Dedifferentiated amniotic fluid mesenchymal stem cell (primary cell): Measurements from ENCODE around the gene COL1A1.

Experiments
- DNase-seq: peaks from one replicate; pipeline ENCODE4 v3.0.0-alpha.2; 2016; ENCODE audit errors: extremely low spot score

The COL1A1 gene

DNA sequence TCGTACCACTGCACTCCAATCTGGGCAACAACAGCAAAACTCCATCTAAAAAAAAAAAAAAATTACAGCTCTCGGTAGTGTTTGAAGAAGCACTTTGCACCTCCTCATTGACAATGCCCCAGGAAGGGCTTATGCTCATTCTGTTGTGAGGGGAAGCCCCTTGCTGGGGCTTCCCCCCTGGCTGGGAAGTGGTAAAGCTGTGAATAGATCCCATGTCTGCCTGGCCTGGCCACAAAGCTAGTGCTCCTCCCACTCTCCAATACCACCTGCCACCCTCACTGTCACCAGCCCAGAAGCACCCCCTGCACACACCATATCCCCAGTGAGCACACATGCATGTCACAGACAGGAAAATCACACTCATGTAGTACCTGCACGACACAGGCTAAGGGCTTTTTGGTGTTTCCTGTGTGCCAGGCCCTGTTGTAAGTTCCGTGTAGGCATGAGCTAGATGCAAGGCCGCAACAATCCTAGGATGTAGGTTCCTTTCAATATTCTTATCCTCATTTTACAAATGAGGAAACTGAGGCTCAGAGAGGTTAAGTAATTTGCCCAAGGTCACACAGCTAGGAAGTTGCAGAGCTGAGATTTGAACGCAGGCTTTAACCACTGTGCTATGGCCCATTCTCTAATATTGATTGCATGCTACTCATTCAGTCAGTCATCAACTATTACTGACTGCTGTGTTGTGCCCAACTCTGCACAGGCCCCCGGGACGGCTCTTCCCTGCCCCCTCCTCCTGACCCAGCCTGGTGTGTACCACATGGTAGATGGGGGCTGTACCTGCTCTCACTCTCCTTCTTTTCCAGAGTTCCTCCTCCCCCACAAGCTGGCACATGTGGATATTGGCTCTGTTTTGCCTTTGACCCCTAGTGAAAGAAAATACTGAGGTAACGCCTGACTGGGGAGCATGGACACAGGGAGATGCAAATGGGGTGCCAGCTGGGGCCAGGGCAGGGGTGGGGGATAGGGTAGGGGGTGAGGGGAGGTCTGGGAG lies 11.9 kb upstream of the COL1A1 start:
- peak; percentile 11 for DNase-seq

DNA sequence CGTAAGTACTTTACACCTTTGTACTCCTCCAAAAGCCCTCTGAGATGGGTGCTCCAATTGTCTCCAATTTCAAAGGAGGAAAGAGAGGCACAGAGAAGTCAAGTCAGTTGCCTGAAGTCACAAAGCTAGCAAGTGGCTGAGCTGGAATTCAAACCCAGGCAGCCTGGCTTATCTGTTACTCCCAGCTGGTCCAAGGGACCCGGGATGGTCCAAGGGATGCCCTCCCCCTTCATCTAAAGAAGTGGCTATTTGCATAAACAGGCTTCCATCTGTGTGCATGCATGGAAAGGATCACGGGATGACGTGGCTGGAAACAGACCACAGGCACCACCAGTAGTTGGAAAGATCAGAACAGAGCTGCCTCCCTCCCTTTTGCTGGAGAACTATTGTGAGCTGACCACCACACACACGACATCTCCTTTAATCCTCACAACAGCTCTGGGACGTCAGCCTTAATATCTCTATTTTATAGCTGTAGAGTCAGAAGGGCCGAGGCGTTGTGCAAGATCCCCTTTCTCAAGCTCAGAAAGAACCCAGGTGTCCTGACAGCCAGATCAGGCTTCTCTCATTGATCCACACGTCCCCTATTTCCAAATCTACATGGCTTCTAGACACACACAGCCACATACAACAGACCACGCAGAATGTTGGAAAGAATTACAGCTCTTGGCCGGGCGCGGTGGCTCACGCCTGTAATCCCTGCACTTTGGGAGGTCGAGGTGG lies 10.9 kb upstream of the COL1A1 start:
- peak; percentile 15 for DNase-seq

DNA sequence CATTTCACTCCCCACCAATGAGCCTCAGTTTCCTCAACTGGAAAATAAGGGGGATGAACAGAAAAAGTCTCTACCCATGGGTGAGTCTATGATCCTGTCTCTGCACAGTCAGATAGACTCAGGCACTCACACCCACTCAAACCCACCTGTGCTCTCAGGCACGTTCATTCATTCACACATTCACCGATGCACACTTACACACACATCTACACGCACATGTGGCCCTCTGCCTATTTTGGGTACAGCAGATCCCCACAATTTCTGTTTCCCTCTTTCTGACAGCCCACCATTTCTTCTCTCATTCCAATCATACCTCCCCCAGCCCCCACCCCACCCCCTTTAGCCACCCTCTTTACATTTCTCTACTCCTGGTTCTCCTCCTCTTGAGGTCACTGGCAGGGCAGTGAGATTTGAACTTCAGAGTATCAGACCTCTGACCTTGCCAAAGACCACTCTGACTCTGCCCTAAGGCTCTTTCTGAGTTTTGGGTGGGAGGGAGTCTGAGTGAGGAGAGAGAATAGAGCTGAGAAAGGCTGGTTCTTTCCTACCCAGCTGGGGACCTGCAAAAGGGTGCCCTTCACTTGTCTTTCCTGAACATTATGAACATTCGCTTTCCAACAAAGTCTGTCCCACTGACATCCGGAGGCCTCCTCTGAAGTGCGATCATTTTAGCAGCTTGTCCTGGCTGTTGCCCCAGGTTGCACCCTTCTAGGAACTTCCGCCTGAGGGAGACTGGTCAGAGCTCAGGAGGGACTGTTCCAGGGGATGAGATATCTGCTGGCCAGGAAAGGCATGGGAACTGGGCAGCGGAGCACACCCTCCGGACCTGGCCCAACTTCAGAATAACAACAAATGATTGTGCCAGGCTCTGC lies 10.1 kb upstream of the COL1A1 start:
- peak; percentile 13 for DNase-seq

DNA sequence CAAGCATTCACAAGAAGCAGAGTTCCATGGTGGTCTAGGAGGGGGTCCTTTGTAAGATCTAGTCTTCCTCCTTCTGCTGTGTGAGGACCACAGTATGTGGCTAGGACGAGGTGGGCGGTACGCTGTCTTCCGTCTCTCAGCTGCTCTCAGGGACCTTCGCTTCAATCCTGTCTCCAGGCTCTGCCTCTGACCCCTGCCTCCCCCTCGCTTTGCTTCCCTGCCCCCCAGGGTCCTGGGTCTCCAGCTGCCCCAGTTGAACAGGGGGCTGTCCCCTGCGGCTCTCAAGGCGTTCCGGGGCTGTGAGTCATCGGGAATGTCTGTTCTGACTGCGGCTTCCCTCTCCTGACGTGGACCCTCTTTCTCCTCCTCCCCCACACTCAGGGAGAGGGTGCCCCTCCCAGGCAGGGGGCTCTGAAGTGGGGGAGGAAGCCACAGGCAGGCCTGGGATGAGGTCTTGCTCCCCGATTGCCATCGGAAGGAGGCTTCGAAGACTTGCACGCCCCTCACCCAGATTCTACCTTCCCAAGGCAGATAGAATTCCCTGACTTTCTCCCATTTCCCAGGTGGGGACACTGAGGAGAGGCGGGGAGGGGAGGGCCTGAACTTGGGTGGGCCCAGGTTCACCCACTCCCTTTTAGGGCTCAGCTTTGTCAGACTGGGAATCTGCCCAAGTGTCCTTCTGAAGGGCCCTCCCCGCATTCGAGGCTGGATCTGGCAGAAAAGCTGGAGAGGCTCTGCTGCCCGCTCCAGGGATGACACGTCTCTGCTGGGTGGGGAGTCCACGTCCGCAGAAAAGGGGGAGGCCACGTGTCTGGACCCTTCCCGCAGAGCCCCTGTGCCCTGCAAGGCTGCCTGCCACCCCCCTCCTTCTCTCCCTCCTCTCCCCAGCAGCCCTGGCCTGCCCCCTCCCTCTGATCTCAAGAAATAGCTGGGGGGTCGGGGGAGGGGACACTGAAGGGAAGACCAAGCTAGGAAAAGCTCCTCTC lies 9.1 kb upstream of the COL1A1 start:
- peak; percentile 93 for DNase-seq

DNA sequence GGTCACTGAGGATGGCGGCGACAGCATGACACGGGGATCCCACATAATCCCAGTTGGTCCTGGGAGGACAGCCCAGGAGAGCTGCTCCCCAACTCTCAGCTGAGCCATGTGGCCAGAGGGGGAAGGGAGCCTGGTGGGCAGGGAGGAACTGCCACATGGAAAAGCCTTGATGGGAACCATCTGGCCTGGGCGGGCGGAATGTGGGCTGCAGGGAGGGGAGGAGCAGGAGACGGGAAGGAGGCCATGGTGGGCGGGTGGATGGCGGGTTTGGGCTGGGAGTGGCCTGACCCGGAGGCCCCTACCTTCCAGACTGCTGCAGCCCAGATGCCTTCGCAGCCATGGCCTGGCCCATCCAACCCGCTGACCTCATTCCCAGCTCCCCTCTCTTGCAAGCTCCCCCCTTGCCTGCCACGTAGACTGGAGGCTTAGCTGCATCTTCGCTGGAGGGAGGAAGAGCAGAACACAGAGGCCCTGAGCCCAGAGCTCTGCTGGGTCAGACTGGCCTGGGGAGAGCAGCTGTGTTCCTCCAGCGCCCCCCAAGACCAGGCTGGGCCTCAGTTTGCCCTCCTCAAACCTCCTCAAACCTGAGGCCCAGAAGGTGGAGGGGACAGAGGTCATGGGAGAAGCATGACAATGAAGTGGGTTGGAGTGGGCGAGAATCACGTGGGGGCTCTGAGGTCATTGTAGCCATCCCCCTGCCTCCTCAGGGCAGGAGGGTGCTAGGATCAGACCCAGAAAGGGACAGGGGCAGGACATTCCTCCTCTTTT lies 8.2 kb upstream of the COL1A1 start:
- peak; percentile 98 for DNase-seq

DNA sequence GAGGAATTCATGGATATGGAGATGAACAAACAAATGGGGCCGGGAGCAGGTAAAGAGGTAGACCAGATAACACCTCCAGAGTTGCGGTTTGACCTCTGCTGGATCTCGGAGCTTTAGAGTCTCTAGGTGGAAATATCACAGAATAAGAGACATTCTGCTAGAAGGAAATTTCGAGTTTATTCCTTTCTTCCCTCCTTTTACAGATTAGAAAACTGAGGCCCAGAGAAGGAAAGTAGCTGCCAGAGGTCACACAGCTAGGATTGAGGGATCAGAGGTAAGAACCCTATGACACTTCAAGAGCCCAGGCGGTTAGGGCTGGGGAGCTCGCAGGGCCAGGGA lies 7.7 kb upstream of the COL1A1 start:
- DNase-seq, result no peak

DNA sequence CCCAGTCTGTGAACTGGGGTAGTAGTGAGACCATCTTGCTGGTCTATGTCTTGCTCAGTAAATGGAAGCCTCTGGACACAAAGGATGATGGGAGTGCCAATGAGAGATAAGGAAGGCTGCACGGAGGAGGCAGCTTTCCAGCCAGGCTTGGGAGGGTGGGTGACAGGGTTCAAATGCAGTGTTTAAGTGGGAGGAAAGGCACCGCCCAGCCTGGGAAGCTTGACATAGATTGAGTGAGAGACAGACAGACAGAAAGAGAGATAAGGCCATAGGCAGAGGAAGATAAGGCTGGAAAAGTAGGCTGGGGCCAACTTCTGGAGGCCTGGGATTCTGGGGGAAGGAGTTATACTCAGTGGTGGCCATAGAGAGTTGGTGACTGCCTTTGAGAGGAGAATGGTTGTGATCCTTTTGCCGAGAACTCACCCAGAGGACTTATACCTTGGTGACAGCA lies 7.2 kb upstream of the COL1A1 start:
- DNase-seq, result no peak

DNA sequence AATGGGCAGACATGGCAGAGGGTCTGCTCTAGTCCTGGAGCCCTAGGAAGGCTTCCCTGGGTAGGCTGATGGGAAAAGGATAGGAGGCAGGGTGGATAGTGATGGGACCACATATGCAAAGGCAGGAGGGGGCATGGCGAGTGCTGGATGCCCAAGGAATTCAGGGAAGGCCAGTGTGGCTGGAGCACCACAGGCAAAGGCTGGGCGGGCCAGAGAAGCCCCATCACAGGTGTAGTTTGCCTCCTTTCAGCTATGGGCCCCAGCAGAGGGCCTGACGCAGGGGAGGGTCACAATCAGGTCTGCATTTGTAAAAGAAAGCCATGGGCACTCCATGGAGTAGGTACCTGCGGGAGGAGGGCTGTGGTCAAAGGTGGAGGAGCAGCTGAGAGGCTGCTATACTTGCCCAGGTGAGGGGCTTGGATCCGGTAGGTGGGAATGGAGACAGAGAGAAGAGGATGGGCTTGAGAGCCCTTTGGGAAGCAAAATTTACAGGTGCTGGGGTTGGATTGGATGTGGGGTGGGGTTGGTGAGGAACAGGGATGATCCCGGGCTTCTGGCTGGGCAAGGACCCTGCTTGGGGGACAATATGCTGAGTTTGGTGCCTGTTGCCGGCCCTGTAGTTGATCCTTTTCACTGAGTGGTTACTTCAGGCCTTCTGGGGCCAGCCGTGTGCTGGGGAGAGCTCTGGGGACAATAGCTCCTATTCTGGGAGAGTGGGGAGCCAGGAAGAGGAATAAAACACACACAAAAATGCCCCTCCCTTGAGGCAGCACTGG lies 6.5 kb upstream of the COL1A1 start:
- DNase-seq, result no peak

DNA sequence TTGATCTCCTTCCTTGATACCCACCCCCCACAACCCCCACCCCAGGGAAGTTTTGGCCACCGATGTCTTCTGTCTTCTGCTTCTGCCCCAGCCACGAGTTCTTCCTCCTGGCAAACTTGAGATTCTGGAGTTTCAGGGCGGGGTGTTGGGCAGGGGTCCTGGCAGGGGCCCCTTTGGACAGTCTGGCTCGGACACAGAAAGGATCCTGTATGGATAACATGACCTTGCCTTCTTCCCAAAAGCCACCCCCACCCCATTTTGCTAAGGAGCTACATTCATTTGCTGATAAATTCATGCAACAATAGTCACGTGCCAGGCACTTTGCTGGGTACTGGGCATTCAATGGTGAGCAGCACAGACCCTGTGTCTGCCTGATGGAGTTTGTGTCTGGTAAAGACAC lies 5.9 kb upstream of the COL1A1 start:
- no peak for DNase-seq

DNA sequence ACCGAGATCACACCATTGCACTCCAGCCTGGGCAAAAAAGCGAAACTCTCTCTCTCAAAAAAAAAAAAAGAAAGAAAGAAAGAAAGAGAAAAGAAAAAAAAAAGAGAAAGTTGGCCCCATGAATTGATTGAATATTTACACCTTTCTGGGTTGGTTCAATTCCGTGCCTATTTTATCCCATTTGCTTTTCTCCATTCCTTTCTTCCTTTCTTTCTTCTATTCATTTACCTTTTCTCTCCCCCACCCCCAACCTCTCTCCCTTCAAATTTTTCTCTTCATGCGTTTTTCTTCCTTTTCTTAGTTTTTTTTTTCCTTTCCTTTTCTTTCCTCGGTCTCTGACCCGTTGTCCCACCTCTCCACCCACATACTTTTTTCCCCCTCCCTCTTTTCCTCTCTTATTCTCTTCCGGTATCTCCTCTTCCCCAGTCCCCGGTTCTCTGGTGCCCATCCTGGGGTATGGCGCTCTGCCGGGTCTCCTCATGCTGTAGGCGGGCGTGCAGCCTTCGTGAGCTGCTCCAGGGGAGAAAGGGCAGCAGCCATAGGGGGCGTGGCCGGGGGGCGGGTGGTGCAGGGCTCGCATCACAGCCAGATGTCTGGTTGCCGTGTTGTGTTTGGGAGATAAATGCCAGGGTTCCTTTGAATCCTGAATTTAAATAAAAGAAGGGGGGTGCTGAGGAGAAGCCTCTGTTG lies 5.3 kb upstream of the COL1A1 start:
- no peak for DNase-seq

DNA sequence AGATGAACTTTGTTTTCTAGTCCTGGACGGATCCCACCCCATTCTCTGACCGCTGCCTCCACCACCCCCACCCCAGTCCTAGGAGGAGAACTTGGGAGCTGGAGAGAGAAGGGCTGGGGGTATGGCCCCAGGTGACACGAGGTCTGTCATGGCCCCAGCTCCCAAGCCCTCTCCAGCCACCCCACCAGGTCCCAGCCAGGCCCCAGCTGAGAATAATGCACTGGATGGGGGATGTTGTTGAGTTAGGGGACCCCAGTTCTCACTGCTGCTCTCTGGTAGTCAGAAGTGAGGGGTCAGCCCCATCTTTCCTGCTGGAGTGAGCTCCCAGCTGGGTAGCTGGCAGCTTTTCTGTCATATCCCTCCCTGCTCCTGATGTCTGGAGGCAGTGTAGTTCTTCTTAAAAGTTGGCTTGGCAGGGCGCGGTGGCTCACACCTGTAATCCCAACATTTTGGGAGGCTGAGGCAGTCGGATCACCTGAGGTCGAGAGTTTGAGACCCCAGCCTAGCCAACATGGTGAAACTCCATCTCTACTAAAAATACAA lies 4.6 kb upstream of the COL1A1 start:
- DNase-seq, result no peak

DNA sequence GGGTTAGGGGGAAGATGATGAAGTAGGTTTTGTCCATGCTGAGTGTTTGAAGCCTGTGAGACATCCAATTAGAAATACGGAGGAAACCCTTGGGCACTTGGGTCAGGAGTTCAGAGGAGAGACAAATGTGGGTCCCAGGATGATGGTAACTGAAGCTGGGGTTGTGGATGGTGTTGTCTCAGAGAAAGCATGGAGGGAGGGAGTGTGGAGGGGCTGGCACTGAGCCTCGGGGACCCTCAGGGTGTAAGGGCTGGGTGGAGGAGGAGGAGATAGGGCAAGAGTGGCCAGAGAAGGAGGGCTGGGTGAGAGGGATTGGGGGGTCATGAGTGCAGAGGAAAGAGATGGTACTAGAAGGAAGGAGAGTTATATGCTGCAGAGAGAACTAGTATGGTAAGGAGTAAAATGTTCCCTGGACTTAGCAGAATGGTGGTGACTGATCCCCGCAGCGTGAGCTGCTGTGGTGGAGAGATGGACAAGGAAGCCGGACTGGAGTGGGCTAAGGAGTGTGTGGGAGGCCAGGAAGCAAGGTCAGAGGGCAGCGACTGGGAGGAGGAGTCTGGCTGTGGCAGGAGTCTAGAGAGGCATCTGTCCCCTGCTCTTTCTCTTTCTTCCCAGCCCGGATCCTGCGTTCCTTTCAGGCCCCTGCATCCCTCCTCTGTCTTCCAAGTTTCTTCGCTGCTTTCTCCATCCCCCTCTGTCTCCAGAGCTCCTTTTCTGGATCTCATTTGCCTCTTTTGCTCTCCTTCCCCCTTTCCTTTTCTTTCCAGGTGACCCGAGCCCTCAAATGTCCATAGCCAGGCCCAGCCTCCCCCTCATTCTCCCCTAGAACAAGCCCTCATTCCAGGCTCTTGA lies 3.9 kb upstream of the COL1A1 start:
- no peak for DNase-seq

DNA sequence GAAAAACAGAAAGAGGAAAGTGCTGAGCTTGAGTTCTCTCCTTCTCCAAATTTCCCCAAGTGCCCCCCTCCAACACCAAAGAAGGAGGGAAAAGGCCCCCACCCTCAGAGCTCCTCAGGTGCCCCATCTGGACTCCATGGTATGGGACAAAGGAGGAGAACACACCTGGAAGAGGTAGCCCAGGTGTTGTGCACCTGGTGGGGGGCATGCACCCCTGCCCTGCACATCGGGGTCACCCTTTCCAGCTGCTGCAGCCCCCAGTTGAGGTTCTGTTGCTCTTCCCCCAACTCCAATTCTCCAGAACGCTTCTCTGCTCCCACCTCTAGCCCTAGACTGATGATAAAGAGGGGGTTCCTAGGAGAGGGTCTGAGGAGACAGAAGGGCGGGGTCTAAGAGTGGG lies 3.0 kb upstream of the COL1A1 start:
- DNase-seq, result no peak

DNA sequence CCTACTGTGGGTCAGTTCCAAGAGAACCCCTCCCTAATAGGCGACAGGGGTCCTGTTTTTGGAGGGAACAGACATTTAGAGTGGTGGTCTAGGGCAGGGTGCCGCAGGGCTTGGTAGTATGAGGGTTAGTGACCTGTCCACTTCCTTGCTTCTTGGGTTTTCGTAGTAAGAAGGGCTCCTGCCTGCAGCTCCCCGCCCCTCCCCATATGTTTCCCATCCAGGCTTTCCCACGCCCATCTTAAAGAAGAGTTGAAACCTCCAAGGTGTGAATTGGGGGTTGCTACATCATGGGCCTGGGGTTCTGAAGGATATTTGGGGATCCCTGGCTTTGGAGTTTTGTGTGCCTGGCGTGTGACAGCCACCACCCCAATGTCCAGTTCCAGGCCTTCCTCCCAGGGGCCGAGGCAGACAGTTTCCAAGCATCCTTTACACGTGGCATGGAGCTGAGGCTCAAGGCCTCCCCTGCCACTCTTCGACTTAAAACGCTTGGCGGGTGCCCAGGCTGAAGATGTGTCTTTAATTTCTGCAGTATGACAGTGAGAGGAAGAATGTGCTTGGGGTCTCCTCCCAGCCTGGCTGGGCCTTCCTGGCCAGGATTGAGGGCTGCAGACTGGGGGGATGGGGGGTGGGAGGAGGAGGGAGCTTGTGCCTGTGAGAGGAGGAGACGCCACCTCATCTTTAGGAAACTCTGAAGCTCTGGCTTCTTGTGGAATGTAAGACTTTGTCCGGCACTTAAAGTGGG lies 2.3 kb upstream of the COL1A1 start:
- DNase-seq, result peak; percentile 93

DNA sequence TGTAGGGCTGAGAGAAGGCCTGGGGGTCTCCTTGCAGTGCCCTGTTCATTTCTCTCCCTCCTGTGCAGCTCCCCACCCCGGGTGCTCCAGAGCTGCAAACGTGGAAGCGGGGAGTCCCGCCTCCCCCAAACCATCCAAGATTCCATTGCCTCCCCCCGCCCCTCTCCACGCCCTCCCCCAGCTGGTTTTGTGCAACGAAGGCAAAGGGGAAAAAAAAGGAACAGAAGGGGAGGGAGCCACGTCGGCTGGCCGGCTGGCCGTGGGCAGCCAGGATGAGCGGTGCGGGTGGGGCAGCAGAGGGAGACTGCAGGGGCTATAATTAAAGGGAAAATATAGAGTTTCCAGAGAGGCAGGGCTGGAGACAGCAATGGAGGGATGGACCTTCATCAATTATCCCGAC lies 1.7 kb upstream of the COL1A1 start:
- peak; percentile 72 for DNase-seq

DNA sequence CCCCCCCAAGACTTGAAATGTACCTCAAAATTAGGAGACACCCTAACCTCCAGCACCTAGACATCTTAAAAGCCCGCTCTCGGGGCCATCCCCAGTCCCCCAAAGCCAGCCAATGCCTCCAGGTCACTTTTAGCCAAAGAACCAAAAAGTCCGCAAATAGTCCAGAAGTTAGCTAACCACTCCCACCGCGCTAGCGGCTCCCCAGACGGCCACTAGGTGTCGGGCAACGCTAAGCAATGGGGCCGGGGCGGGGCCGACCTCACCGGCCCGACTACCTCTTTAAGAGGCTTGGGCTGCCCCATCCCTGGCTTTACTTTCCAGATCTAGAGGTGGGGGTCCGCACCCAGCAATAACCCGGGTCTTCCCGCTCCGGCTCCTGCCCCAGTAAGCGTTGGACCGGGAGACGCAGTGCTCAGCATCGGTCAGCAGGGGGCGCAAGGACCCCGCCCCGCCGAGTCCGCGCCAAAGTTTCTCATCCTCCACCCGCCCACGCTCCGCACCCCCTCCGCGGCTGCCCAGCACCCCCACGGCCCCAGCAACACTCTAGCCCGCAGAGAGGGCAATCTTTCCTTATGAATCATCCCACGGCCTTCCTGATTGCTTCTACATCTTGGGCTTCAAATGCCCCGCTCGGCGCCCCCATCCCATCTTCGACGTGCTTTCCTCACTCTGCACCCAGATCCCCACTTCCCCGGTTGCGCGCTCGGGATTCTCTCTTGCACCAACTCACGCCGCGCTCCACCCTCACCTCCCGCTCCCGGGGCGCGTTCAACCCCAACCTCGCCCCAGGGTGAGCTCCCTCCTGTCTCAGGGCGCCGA lies 765 bp downstream of the COL1A1 start:
- DNase-seq, result peak; percentile 73
